ENCODE measurements around the gene NR4A1. TPM values are rescaled to one million over a fixed set of nuclear protein-coding genes. Genes with fewer than 3 reads are reported as not detected.

The NR4A1 gene
- total and polyA plus RNA-seq, 2 of the 13 experiments (the other 11 are each of a cell fraction or from before 2014, with no cell fraction given): 5.7 to 15.2 TPM

DNA sequence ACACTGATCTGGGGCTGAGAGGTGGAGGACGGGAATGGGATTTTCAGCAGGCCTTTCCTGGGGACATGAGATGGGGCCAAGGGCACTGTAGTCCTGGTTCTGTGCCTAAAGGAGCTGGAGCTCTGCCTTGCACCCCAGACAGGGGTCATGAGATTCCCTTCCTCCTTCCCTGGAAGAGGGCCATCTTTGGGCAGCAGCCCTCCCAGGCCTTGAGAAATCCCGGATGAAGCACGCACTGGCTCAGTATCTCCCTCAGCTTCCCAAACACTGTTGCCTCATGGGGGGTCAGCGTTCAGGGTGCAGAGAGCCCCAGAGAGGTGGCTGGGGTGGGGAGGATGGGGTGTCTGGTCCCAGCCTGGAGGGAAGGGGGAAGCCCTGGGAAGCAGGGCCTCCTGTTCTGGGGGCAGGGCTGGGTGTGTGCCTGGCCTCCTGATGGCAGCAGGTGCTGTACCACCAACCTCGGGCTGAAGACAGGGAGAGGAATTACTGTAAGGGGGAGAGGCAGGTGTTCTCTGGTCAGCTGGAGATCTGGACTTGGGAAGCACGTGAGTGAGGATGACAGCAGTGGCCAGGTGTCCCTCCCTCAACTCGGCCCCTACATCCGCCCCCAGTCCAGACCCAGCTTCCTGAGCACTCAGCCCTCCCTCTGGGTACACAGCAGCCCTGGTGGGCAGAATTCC, 8.4 kb upstream of the NR4A1 start:
- CTCF ChIA-PET (ENCODE audit: low intra/inter-chr PET ratio, low total read pairs): interaction anchor here (0.7 kb wide), 1 partner anchor 13 kb away, joined by 3 read pairs; no protein-coding TSS in a partner anchor
- Histone ChIP-seq H3K4me1 (ENCODE audit: insufficient read depth, low read length) (peaks cover 87% of the 10 kb centered on the region), H4K20me1 (ENCODE audit: insufficient read depth, low read length) (no peaks in the 10 kb centered on the region), H3K27me3 (ENCODE audit: control insufficient read depth in 1 of 2, insufficient read depth in 2 of 2, low read length in 2 of 2) (peaks cover 0 to 10% of the 10 kb centered on the region in 2 experiments; a peak in 2 of 5 replicates), H3K9ac (ENCODE audit: insufficient read depth, low read depth, low read length) (no peak overlapping the region), H3K79me2 (ENCODE audit: insufficient read depth, low read length) (no peaks in the 10 kb centered on the region), H3K36me3 (replicated peaks in 1 of 2; ENCODE audit: control insufficient read depth in 1 of 2, insufficient read depth in 2 of 2, low read length in 2 of 2) (no peaks in the 10 kb centered on the region), H3K4me2 (ENCODE audit: low read depth, low read length) (no peak overlapping the region), H3K4me3 (replicated peaks in 1 of 3; ENCODE audit: insufficient read depth in 1 of 3, low read depth in 2 of 3, low read length in 3 of 3) (no peak overlapping the region), H3K27ac (ENCODE audit: extremely low read length, insufficient read depth, low read length) (no peak overlapping the region), H2AFZ (ENCODE audit: low read length) (no peak overlapping the region), H3K9me3 (ENCODE audit: low read length) (no peaks in the 10 kb centered on the region)
- no peak for FAIRE-seq
- TF ChIP-seq SMARCC2 (IDR thresholded peaks at IDR 0.05): no peak
- TF ChIP-seq FLYWCH1 (CRISPR knock-in tag; IDR thresholded peaks at IDR 0.05): no peak
- TF ChIP-seq, protein P1, sequence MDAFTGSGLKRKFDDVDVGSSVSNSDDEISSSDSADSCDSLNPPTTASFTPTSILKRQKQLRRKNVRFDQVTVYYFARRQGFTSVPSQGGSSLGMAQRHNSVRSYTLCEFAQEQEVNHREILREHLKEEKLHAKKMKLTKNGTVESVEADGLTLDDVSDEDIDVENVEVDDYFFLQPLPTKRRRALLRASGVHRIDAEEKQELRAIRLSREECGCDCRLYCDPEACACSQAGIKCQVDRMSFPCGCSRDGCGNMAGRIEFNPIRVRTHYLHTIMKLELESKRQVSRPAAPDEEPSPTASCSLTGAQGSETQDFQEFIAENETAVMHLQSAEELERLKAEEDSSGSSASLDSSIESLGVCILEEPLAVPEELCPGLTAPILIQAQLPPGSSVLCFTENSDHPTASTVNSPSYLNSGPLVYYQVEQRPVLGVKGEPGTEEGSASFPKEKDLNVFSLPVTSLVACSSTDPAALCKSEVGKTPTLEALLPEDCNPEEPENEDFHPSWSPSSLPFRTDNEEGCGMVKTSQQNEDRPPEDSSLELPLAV (CRISPR knock-in tag; conservative IDR thresholded peaks at IDR 0.05; ENCODE audit: low read depth): no peak
- TF ChIP-seq BHLHE40 (IDR thresholded peaks at IDR 0.05; ENCODE audit: low read length): peak; percentile 63
- TF ChIP-seq, protein P2, sequence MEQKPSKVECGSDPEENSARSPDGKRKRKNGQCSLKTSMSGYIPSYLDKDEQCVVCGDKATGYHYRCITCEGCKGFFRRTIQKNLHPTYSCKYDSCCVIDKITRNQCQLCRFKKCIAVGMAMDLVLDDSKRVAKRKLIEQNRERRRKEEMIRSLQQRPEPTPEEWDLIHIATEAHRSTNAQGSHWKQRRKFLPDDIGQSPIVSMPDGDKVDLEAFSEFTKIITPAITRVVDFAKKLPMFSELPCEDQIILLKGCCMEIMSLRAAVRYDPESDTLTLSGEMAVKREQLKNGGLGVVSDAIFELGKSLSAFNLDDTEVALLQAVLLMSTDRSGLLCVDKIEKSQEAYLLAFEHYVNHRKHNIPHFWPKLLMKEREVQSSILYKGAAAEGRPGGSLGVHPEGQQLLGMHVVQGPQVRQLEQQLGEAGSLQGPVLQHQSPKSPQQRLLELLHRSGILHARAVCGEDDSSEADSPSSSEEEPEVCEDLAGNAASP (CRISPR knock-in tag; IDR thresholded peaks at IDR 0.05; ENCODE audit: borderline replicate concordance): no peak
- TF ChIP-seq GABPA (IDR thresholded peaks at IDR 0.05; ENCODE audit: low read depth, low read length): no peak
- TF ChIP-seq GABPA (CRISPR knock-in tag; IDR thresholded peaks at IDR 0.05; ENCODE audit: low read depth): no peak
- DNase-seq (ENCODE audit: low spot score): no peak
- POLR2A ChIA-PET: interaction anchor here (1.1 kb wide), 1 partner anchor 10 kb away, joined by 3 read pairs; no protein-coding TSS in a partner anchor
- BruUV-seq (replicated peaks): no TSS peak
- in situ Hi-C loops (cut with HindIII; ENCODE audit: extremely low pct_ligation_motif_present, low pct_unique_long_range_greater_than_20kb) (no loop called here), intact Hi-C loops (cut with micrococcal nuclease; ENCODE audit: unreplicated experiment) (no loop called here)
- 62% methylated on average over 6 of the region's 8 CpGs for WGBS (ENCODE audit: low lambda C conversion rate)
- ATAC-seq: no peak

All from HepG2 (cell line).